GM23248 (cell line): Measurements from ENCODE around the gene ACIN1.

Experiments used
- EZH2 ChIP-seq: fragments of 200-600 bp; sonication (generic); IDR thresholded peaks from 2 replicates; pipeline ENCODE4 v1.6.1; 2018; ENCODE audit warnings: antibody characterized with exemption, mild to moderate bottlenecking; ENCODE audit not compliant: insufficient read depth, poor library complexity, severe bottlenecking
- EZH2phosphoT487 ChIP-seq: fragments of 200-600 bp; sonication (generic); IDR thresholded peaks from 2 replicates; pipeline ENCODE4 v1.6.1; 2018; ENCODE audit warnings: antibody characterized with exemption, moderate library complexity, mild to moderate bottlenecking, low read depth; ENCODE audit not compliant: insufficient read depth

DNA sequence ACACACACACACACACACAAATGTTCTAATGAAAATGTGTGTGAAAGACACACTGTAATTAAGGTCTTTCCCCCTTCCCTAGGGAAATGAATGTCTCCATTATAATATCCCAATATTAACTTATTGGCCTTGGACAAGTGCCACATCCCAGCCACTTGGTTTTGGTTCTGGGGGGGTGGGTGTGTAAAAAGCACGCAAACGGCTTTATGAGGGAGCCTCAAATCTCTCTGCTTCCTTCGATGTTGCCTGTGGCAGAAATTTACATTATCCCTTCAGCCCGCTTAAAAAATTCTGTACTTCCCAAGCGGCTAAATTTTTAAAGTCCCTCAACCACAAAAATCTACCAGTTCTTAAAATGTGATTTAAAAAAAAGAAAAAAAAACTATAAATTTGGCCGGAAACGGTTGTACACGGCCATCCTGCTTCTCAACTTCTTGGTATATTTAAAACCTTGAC is 85.4 kb downstream of the ACIN1 start:
- TF ChIP-seq EZH2 (no peak), EZH2phosphoT487 (no peak)
